HG03378 (cell line): ENCODE data around the gene ENTPD2.
"Not testable (repeated sequence)": the region's sequence is repeated elsewhere in the genome, so short reads cannot be mapped to it uniquely, and the experiment has no call there.

Experiments used
- ATAC-seq: cut with Tn5 transposase; IDR thresholded peaks from one replicate; pipeline ENCODE4 v1.9.1; 2021; ENCODE audit warnings: mild to moderate bottlenecking, moderate library complexity; ENCODE audit not compliant: unreplicated experiment

Gene ENTPD2

DNA sequence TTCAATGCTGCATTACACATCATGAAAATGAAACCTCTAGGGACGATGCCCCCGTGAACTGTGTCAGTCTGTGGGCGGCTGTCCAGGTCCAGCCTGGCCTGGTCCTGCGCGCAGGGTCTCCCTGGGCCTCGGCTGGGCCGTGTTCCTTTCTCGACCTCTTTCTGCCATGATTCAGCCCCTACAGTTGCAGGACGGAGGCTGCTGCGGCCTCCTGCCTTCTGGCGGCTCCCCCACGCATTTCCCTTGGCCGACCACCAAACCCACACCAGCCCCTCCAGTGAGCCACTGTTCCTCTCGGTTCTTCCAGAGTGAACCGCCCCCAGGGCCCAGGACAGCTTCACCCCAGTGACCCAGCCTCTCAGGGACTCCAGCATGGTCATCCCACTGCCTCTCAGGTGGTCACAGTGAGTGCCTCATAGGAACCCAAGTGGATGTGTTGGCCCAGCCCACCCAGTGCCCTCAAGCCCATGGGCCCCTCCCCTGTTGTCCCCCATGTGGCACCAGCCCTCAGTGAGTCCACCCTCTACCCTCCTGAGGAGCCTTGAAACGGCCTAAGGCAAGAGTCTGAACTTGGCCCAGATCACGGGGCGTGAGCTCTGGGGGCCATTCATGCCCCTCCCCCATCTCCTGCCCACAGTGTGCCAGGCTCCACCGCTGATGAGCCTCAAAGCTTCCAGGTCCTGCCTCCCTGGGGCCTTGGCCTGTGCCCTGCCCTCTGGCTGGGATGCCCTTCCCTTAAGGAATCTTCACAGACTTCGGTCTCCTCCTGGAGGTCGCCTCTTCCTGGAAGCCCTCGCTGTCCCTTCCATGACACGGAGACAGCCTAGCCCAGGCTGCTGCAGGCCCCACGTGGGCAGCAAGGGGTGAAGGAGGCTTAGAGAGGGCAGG is 47.5 kb downstream of the ENTPD2 start:
- ATAC-seq: no peak

DNA sequence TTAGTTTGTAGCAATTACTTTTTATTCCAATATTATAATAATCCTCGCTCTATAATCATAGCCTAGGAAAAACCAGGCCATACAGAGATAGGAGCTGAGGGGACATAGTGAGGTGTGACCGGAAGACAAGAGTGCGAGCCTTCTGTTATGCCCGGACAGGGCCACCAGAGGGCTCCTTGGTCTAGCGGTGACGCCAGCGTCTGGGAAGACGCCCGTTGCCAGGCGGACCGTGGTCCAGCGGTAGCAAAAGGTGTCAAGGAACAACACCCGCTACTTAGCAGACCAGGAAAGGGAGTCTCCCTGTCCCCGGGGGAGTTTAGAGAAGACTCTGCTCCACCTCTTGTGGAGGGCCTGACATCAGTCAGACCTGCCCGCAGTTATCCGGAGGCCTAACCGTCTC is 49.6 kb downstream of the ENTPD2 start:
- not testable (repeated sequence) for ATAC-seq

DNA sequence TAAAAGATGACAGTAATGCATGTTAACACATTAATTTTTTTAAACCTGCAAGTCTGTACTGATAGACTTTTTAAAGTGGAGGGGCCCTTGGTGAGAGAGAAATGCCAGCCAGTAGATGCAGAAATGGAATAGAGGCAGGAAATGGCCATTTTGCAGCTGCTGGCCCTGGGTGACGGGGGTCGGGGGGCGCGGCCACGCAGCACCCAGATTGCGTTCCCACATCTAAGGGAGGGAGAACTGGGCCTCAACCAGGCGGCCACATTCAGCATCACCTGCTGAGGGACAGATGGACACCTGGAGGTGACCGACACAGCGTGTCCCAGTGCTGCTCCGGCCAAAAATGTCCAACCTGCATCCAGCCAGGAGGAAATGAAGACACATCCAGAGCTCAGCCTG is 51.2 kb downstream of the ENTPD2 start:
- no peak for ATAC-seq

DNA sequence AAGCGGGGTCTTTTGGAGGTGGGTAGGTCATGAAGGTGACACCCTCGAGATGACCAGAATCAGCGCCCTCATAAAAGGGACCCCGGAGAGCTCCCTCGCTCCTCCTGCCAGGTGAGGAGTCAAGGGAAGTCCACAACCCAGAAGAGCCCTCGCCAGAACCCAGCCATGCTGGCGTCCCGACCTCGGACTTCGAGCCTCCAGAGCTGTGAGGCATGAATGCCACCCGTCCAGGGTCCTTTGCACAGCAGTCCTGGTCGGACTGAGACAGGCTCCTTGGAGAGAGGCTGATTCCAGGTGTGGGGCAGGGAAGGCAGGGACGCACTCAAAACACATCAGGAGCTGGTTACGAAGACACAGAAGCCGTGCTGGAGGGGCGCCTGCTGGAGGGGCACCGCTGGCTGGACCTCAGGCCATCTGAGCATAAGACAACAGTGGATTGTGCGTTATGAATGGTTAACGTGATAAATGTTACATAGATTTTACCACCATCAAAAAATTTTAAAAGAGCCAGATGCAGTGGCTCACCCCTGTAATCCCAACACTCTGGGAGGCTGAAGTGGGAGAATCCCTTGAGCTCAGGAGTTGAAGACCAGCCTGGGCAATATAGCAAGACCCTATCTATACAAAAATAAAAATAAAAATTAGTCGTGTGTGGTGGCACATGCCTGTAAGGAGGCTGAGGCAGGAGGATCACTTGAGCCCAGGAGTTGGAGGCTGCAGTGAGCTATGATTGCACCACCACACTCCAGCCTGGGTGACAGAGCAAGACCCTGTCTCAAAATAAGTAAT is 51.8 kb downstream of the ENTPD2 start:
- ATAC-seq: no peak

DNA sequence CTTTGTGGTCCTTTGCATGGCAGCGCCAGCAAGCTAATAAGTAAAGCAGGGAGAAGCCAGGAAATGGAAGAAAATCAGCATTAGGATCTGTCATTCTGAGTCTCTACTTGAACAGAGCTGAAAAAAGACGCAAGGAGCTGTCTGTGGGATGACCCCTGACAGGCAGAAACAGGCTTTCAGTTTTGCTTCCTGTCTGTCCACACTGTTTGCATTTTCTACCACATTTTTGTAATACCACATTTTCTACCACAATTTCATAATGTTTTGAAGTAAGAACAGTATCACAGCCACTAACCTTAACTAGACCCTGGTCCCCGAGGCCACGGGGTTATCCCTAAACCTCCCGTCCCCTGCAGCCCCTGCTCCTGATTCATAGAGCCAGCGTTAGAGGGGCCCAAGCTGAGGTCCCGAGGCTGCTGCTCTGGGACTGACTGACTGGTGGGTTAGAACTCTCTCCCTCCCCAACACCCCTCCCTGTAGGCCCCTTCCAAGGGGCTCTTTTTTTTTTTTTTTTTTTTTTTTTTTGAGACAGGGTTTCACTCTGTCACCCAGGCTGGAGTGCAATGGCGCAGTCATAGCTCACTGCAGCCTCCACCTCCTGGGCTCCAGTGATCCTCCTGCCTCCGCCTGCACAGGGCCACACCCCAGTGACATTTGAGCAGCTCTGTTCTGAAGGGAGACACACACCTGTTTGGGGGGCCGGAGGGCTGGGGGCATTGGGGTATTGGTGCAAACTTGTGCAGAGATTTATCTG is 53.5 kb downstream of the ENTPD2 start:
- peak; percentile 78 for ATAC-seq
